ENCODE data around the gene TPSD1. TPM values are rescaled to one million over a fixed set of nuclear protein-coding genes. Genes with fewer than 3 reads are reported as not detected.

Gene TPSD1
- total and polyA plus RNA-seq, 2 experiments from 2014 or later: 0.17 TPM; not detected in 1

DNA sequence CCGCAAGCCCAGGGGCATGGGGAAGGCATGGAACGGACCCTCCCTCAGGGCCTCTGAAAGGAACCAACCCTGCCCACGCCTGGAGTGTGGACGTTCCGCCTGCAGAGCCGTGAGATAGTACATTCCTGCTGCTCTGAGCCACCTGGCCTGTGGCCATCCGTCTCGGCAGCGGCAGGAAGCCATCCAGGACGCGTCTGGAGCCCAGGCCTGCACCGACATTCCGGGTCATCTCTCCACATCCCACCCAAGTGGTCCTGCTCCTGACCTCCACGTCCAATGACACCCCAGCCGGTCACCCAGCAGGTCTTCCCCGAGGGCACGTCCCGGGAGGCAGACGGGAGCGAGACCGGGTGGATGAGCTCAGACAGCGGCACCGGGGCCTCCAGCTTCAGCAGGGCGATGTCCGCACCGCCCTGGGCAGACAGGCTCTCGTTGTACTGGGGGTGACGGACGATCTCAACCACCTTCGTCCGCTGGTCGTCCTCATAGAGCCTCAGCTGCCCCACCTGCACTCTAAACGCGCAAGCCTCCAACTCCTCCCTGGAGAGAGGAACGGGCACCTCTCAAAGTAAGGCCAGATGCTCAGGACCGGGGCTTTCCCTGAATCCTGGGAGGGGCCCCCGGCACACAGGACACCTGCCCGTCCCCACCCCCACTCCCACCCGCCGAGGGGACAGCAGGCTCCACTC lies 32.3 kb downstream of the TPSD1 start:
- peaks cover 49% of the 10 kb centered on the region for H3K27me3 Mint-ChIP-seq (ENCODE audit: insufficient read depth, low read depth, poor library complexity)
- no peaks in the 10 kb centered on the region for H4K20me1 ChIP-seq (replicated peaks; ENCODE audit: insufficient read depth)
- no peaks in the 10 kb centered on the region for H3K36me3 Mint-ChIP-seq (ENCODE audit: low read depth)
- no peak for DNase-seq (ENCODE audit: low spot score)
- H3K36me3 ChIP-seq (ENCODE audit: insufficient read depth): no peaks in the 10 kb centered on the region
- peaks cover 32% of the 10 kb centered on the region for H3K27me3 ChIP-seq (ENCODE audit: insufficient read depth)
- no peak for ATAC-seq
- H3K4me3 ChIP-seq: no peak overlapping the region
- no peak overlapping the region for H3K27ac Mint-ChIP-seq
- no peaks in the 10 kb centered on the region for H3K9me2 ChIP-seq (ENCODE audit: insufficient read depth)
- no peak overlapping the region for H3K4me2 ChIP-seq
- TF ChIP-seq, protein P1, sequence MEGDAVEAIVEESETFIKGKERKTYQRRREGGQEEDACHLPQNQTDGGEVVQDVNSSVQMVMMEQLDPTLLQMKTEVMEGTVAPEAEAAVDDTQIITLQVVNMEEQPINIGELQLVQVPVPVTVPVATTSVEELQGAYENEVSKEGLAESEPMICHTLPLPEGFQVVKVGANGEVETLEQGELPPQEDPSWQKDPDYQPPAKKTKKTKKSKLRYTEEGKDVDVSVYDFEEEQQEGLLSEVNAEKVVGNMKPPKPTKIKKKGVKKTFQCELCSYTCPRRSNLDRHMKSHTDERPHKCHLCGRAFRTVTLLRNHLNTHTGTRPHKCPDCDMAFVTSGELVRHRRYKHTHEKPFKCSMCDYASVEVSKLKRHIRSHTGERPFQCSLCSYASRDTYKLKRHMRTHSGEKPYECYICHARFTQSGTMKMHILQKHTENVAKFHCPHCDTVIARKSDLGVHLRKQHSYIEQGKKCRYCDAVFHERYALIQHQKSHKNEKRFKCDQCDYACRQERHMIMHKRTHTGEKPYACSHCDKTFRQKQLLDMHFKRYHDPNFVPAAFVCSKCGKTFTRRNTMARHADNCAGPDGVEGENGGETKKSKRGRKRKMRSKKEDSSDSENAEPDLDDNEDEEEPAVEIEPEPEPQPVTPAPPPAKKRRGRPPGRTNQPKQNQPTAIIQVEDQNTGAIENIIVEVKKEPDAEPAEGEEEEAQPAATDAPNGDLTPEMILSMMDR (conservative IDR thresholded peaks at IDR 0.05; ENCODE audit: low read depth in 2 of 2): no peak
- no peak for TF ChIP-seq ZNF331 (CRISPR knock-in tag; IDR thresholded peaks at IDR 0.05; ENCODE audit: low read depth)
- no peak for TF ChIP-seq CREB1 (CRISPR knock-in tag; IDR thresholded peaks at IDR 0.05; ENCODE audit: low read depth)
- TF ChIP-seq, protein P2, sequence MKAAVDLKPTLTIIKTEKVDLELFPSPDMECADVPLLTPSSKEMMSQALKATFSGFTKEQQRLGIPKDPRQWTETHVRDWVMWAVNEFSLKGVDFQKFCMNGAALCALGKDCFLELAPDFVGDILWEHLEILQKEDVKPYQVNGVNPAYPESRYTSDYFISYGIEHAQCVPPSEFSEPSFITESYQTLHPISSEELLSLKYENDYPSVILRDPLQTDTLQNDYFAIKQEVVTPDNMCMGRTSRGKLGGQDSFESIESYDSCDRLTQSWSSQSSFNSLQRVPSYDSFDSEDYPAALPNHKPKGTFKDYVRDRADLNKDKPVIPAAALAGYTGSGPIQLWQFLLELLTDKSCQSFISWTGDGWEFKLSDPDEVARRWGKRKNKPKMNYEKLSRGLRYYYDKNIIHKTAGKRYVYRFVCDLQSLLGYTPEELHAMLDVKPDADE (IDR thresholded peaks at IDR 0.05): no peak
- no peak for TF ChIP-seq EZH2phosphoT487 (IDR thresholded peaks at IDR 0.05; ENCODE audit: unreplicated experiment)
- no peak for TF ChIP-seq NANOG (IDR thresholded peaks at IDR 0.05; ENCODE audit: borderline replicate concordance)
- H2AFZ ChIP-seq: no peak overlapping the region
- H3K79me2 ChIP-seq (replicated peaks; ENCODE audit: insufficient read depth): no peaks in the 10 kb centered on the region
- peak overlapping the region; percentile 17; the same call in 1 of the 3 replicates for H3K4me3 Mint-ChIP-seq
- H3K4me1 Mint-ChIP-seq: peaks cover 33% of the 10 kb centered on the region
- H3K4me1 ChIP-seq (ENCODE audit: insufficient read depth): peaks cover 16% of the 10 kb centered on the region; the same call in 1 of the 2 replicates
- no peak overlapping the region for H3K27ac ChIP-seq (ENCODE audit: low read depth)
- H3K9me3 Mint-ChIP-seq: no peaks in the 10 kb centered on the region
- H3F3A ChIP-seq (replicated peaks; ENCODE audit: low read depth): no peaks in the 10 kb centered on the region

DNA sequence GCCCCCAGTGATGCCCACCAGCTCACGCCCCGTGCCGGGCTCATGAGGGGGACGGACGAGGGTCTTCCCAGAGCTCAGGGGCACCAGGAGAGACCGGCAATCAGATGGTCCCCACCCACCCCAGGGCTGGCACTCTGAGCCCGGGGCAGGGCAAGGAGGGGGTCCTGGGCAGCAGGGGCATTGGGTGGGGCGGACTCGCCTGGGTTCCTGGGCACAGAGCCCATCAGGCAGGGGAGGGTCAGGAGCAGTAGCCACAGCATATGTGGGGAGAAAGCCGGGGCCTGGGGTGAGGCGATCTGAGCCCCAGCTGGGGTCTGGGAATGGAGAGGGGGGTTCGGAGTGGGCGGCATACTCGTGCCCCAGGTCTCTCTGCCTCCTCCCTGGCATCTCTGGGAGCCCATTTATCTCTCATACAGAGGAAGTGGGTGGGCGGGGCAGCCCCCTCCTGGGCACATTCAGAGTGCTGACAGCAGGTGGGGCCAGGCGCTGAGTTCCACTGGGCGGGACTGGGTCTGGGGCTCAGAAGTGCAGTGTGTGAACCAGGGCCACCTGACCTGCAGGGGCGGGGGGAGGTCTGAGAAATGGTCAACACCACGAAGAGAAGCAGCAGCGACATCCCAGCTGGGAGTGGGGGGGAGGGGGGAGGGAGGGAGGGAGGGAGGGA lies 33.1 kb downstream of the TPSD1 start:
- no peaks in the 10 kb centered on the region for H3K36me3 Mint-ChIP-seq (ENCODE audit: low read depth)
- peaks cover 48% of the 10 kb centered on the region for H3K27me3 Mint-ChIP-seq (ENCODE audit: insufficient read depth, low read depth, poor library complexity)
- H3K9me3 Mint-ChIP-seq: no peaks in the 10 kb centered on the region
- H3F3A ChIP-seq (replicated peaks; ENCODE audit: low read depth): no peaks in the 10 kb centered on the region
- peak overlapping the region; percentile 73 for H3K4me3 Mint-ChIP-seq
- H4K20me1 ChIP-seq (replicated peaks; ENCODE audit: insufficient read depth): no peaks in the 10 kb centered on the region
- DNase-seq (ENCODE audit: low spot score) (peak; percentile 65), ATAC-seq (peak; percentile 59)
- no peak overlapping the region for H2AFZ ChIP-seq
- peak overlapping the region; percentile 62 for H3K4me2 ChIP-seq
- H3K9me2 ChIP-seq (ENCODE audit: insufficient read depth): no peaks in the 10 kb centered on the region
- no peaks in the 10 kb centered on the region for H3K79me2 ChIP-seq (replicated peaks; ENCODE audit: insufficient read depth)
- no peak overlapping the region for H3K4me3 ChIP-seq
- peaks cover 12% of the 10 kb centered on the region; the same call in 1 of the 2 replicates for H3K4me1 ChIP-seq (ENCODE audit: insufficient read depth)
- H3K27me3 ChIP-seq (ENCODE audit: insufficient read depth): peaks cover 32% of the 10 kb centered on the region
- H3K27ac ChIP-seq (ENCODE audit: low read depth): no peak overlapping the region
- peaks cover 28% of the 10 kb centered on the region for H3K4me1 Mint-ChIP-seq
- no peak overlapping the region for H3K27ac Mint-ChIP-seq
- no peaks in the 10 kb centered on the region for H3K36me3 ChIP-seq (ENCODE audit: insufficient read depth)
- TF ChIP-seq, protein P1 (conservative IDR thresholded peaks at IDR 0.05; ENCODE audit: low read depth in 2 of 2): no peak
- TF ChIP-seq, protein P2 (IDR thresholded peaks at IDR 0.05): no peak
- TF ChIP-seq JUNB (IDR thresholded peaks at IDR 0.05; ENCODE audit: unreplicated experiment): no peak
- TF ChIP-seq, protein P3, sequence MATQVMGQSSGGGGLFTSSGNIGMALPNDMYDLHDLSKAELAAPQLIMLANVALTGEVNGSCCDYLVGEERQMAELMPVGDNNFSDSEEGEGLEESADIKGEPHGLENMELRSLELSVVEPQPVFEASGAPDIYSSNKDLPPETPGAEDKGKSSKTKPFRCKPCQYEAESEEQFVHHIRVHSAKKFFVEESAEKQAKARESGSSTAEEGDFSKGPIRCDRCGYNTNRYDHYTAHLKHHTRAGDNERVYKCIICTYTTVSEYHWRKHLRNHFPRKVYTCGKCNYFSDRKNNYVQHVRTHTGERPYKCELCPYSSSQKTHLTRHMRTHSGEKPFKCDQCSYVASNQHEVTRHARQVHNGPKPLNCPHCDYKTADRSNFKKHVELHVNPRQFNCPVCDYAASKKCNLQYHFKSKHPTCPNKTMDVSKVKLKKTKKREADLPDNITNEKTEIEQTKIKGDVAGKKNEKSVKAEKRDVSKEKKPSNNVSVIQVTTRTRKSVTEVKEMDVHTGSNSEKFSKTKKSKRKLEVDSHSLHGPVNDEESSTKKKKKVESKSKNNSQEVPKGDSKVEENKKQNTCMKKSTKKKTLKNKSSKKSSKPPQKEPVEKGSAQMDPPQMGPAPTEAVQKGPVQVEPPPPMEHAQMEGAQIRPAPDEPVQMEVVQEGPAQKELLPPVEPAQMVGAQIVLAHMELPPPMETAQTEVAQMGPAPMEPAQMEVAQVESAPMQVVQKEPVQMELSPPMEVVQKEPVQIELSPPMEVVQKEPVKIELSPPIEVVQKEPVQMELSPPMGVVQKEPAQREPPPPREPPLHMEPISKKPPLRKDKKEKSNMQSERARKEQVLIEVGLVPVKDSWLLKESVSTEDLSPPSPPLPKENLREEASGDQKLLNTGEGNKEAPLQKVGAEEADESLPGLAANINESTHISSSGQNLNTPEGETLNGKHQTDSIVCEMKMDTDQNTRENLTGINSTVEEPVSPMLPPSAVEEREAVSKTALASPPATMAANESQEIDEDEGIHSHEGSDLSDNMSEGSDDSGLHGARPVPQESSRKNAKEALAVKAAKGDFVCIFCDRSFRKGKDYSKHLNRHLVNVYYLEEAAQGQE (IDR thresholded peaks at IDR 0.05; ENCODE audit: unreplicated experiment): no peak
- no peak for TF ChIP-seq STAT1 (IDR thresholded peaks at IDR 0.05; ENCODE audit: unreplicated experiment)
